Smooth muscle cell of the brain vasculature (primary cell): ENCODE results near the gene ANKRD6.

Experiments
- DNase-seq: peaks from one replicate; pipeline ENCODE4 v3.0.0-alpha.2; 2012; ENCODE audit warnings: low read depth, low spot score

The ANKRD6 gene

GRCh38 chr6:89508755-89509563 lies 76.0 kb downstream of the ANKRD6 start:
- DNase-seq = no peak

GRCh38 chr6:89509777-89510281 lies 76.9 kb downstream of the ANKRD6 start:
- DNase-seq = no peak

- DNase-seq = no peak
These were observed 77.4 kb downstream of the ANKRD6 start for GRCh38 chr6:89510393-89510792.

GRCh38 chr6:89518352-89519055 lies 85.6 kb downstream of the ANKRD6 start:
- no peak for DNase-seq

GRCh38 chr6:89520736-89521135 lies 87.8 kb downstream of the ANKRD6 start:
- no peak for DNase-seq

- no peak for DNase-seq
These were observed 89.8 kb downstream of the ANKRD6 start for GRCh38 chr6:89522778-89523177.

GRCh38 chr6:89525786-89526562 lies 93.0 kb downstream of the ANKRD6 start:
- DNase-seq = no peak

GRCh38 chr6:89526563-89526869 lies 93.6 kb downstream of the ANKRD6 start:
- no peak for DNase-seq

- no peak for DNase-seq
These were observed 94.7 kb downstream of the ANKRD6 start for GRCh38 chr6:89527634-89528033.

GRCh38 chr6:89528866-89529265 lies 95.9 kb downstream of the ANKRD6 start:
- no peak for DNase-seq

- no peak for DNase-seq
These were observed 98.0 kb downstream of the ANKRD6 start for GRCh38 chr6:89530982-89531381.

- no peak for DNase-seq
These were observed 103.3 kb downstream of the ANKRD6 start for GRCh38 chr6:89536231-89536630.

GRCh38 chr6:89539779-89540178 lies 106.8 kb downstream of the ANKRD6 start:
- DNase-seq = no peak

GRCh38 chr6:89542081-89542857 lies 109.3 kb downstream of the ANKRD6 start:
- no peak for DNase-seq

- no peak for DNase-seq
These were observed 109.9 kb downstream of the ANKRD6 start for GRCh38 chr6:89542866-89543265.

GRCh38 chr6:89547281-89547680 lies 114.3 kb downstream of the ANKRD6 start:
- no peak for DNase-seq

- no peak for DNase-seq
These were observed 120.5 kb downstream of the ANKRD6 start for GRCh38 chr6:89553431-89553830.

- DNase-seq = no peak
These were observed 121.2 kb downstream of the ANKRD6 start for GRCh38 chr6:89554106-89554505.

GRCh38 chr6:89555031-89555430 lies 122.1 kb downstream of the ANKRD6 start:
- DNase-seq = no peak

GRCh38 chr6:89555806-89556205 lies 122.9 kb downstream of the ANKRD6 start:
- no peak for DNase-seq

GRCh38 chr6:89559487-89559886 lies 126.5 kb downstream of the ANKRD6 start:
- no peak for DNase-seq
